ENCODE results near the gene CHST14. TPM values are rescaled to one million over a fixed set of nuclear protein-coding genes. Genes with fewer than 3 reads are reported as not detected.
"Not testable (repeated sequence)": the region's sequence is repeated elsewhere in the genome, so short reads cannot be mapped to it uniquely, and the experiment has no call there.

The CHST14 gene
- polyA plus RNA-seq, 1 experiment, result 32.3 TPM

GRCh38 chr15:40452296-40453090 lies 18.3 kb upstream of the CHST14 start:
- CTCF ChIA-PET, result interaction anchor here (0.5 to 1.2 kb wide), 3 partner anchors 11 to 300 kb away, joined by 3 to 4 read pairs (median 4); partner anchors contain the start of gene BAHD1
- POLR2A ChIA-PET, result no interaction called here
- DNase-seq (ENCODE audit: low read depth), result no peak
- no peak for TF ChIP-seq CTCF (IDR thresholded peaks at IDR 0.05; ENCODE audit: insufficient read depth, low read depth, low read length)
- Histone ChIP-seq H3K4me3 (ENCODE audit: low read depth, low read length) (no peak overlapping the region), H3K27me3 (ENCODE audit: control insufficient read depth, insufficient read depth, low read length) (no peaks in the 10 kb centered on the region), H3K36me3 (ENCODE audit: control insufficient read depth, insufficient read depth, low read length) (no peaks in the 10 kb centered on the region)

GRCh38 chr15:40453941-40454340 lies 16.8 kb upstream of the CHST14 start:
- H3K36me3 ChIP-seq (ENCODE audit: control insufficient read depth, insufficient read depth, low read length); POLR2A ChIA-PET; H3K27me3 ChIP-seq (ENCODE audit: control insufficient read depth, insufficient read depth, low read length); DNase-seq (ENCODE audit: low read depth); H3K4me3 ChIP-seq (ENCODE audit: low read depth, low read length): not testable (repeated sequence)
- CTCF ChIA-PET, result interaction anchor here (1.2 to 1.7 kb wide), 3 partner anchors 11 to 65 kb away, joined by 3 to 5 read pairs (median 4); partner anchors contain the start of gene BAHD1

- no peak for TF ChIP-seq CTCF (IDR thresholded peaks at IDR 0.05; ENCODE audit: insufficient read depth, low read depth, low read length)
- ChIA-PET CTCF (interaction anchor here (0.6 to 1.7 kb wide), 6 partner anchors 8 to 989 kb away, joined by 3 to 5 read pairs (median 4); partner anchors contain the start of gene VPS18), POLR2A (no interaction called here)
- DNase-seq (ENCODE audit: low read depth), result no peak
- Histone ChIP-seq H3K36me3 (ENCODE audit: control insufficient read depth, insufficient read depth, low read length) (peaks cover 12% of the 10 kb centered on the region), H3K27me3 (ENCODE audit: control insufficient read depth, insufficient read depth, low read length) (no peaks in the 10 kb centered on the region), H3K4me3 (ENCODE audit: low read depth, low read length) (no peak overlapping the region)
These were observed 15.8 kb upstream of the CHST14 start for GRCh38 chr15:40454904-40455391.

- POLR2A ChIA-PET, result interaction anchor here (0.5 kb wide), 1 partner anchor 36 kb away, joined by 4 read pairs; no protein-coding TSS in a partner anchor
These were observed 14.5 kb upstream of the CHST14 start for GRCh38 chr15:40456299-40456712.

GRCh38 chr15:40456738-40457137 lies 14.0 kb upstream of the CHST14 start:
- Histone ChIP-seq H3K4me3 (ENCODE audit: low read depth, low read length) (no peak overlapping the region), H3K36me3 (ENCODE audit: control insufficient read depth, insufficient read depth, low read length) (peaks cover 14% of the 10 kb centered on the region), H3K27me3 (ENCODE audit: control insufficient read depth, insufficient read depth, low read length) (no peaks in the 10 kb centered on the region)
- ChIA-PET CTCF (interaction anchor here (0.7 kb wide), 1 partner anchor 11 kb away, joined by 3 read pairs; no protein-coding TSS in a partner anchor), POLR2A (interaction anchor here (0.5 kb wide), 1 partner anchor 36 kb away, joined by 4 read pairs; no protein-coding TSS in a partner anchor)
- no peak for DNase-seq (ENCODE audit: low read depth)
- no peak for TF ChIP-seq CTCF (IDR thresholded peaks at IDR 0.05; ENCODE audit: insufficient read depth, low read depth, low read length)

More at GRCh38 chr15:40456299-40456712, 14.5 kb upstream of the CHST14 start:
- Histone ChIP-seq H3K27me3 (ENCODE audit: control insufficient read depth, insufficient read depth, low read length) (no peaks in the 10 kb centered on the region), H3K36me3 (ENCODE audit: control insufficient read depth, insufficient read depth, low read length) (peaks cover 14% of the 10 kb centered on the region), H3K4me3 (ENCODE audit: low read depth, low read length) (no peak overlapping the region)
- CTCF ChIA-PET, result interaction anchor here (0.7 to 1.1 kb wide), 2 partner anchors 10 to 112 kb away, joined by 3 read pairs; no protein-coding TSS in a partner anchor
- TF ChIP-seq CTCF (IDR thresholded peaks at IDR 0.05; ENCODE audit: insufficient read depth, low read depth, low read length), result no peak
- DNase-seq (ENCODE audit: low read depth), result no peak

Measured in BJ (cell line).